Lung (tissue), 12 donors: ENCODE measurements around the gene COMMD3. TPM values are rescaled to one million over a fixed set of nuclear protein-coding genes. Genes with fewer than 3 reads are reported as not detected.

ENCODE experiments used
- ATAC-seq: fragments of 200-7000 bp; cut with Tn5 transposase; one replicate; pipeline ENCODE4 v1.9.1; 2020; ENCODE audit warnings: moderate number of reproducible peaks; ENCODE audit not compliant: insufficient read depth, low FRiP score
- DNase-seq, 3 donors: peaks; one replicate each; pipeline ENCODE4 v3.0.0-alpha.2; 2013 to 2017
- H3K27ac ChIP-seq, 2 donors: one replicate each; pipeline ENCODE4 v1.5.1; 2013; ENCODE audit warnings: mild to moderate bottlenecking in 2 of 2, moderate library complexity in 2 of 2, control low read depth in 1 of 2, inconsistent platforms in 1 of 2, low read depth in 1 of 2, low read length in 1 of 2
- H3K27me3 ChIP-seq, 3 donors: one replicate each; pipeline ENCODE4 v1.5.1; 2013; ENCODE audit warnings: low read length in 2 of 3; ENCODE audit not compliant: control insufficient read depth in 3 of 3, insufficient read depth in 3 of 3
- H3K36me3 ChIP-seq, 4 donors: one replicate each; pipeline ENCODE4 v1.5.1; 2013; ENCODE audit warnings: low read length in 4 of 4, mild to moderate bottlenecking in 1 of 4, moderate library complexity in 1 of 4; ENCODE audit not compliant: control insufficient read depth in 4 of 4, insufficient read depth in 4 of 4
- H3K4me1 ChIP-seq, 5 donors: one replicate each; pipeline ENCODE4 v1.5.1; 2013; ENCODE audit warnings: low read length in 5 of 5, mild to moderate bottlenecking in 2 of 5, moderate library complexity in 1 of 5; ENCODE audit not compliant: control insufficient read depth in 5 of 5, insufficient read depth in 5 of 5
- H3K4me3 ChIP-seq: one replicate; pipeline ENCODE4 v1.5.1; 2013; ENCODE audit warnings: mild to moderate bottlenecking, control low read depth, moderate library complexity
- H3K9ac ChIP-seq, 2 donors: one replicate each; pipeline ENCODE4 v1.5.1; 2013; ENCODE audit warnings: low read length in 2 of 2, control low read depth in 1 of 2; ENCODE audit not compliant: insufficient read depth in 1 of 2
- H3K9me3 ChIP-seq, 4 donors: one replicate each; pipeline ENCODE4 v1.5.1; 2013; ENCODE audit warnings: low read length in 3 of 4, mild to moderate bottlenecking in 1 of 4, moderate library complexity in 1 of 4; ENCODE audit not compliant: control insufficient read depth in 4 of 4, insufficient read depth in 3 of 4
- WGBS, 2 donors: extraction: QIAGEN DNeasy Blood & Tissue Kit; methylation state at CpG; one replicate each; pipeline ENCODE4 v1.1.7; 2013; 5-methylcytosine and 5-hydroxymethylcytosine counted together
- polyA plus RNA-seq, 2 donors: library from polyadenylated mRNA; stranded (reverse); fragments of 200-250 nt; gene quantifications; one replicate each; pipeline ENCODE4 v1.2.1, GENCODE V29; 2013
- total RNA-seq, 2 donors: library from RNA; depleted of rRNA in 1 of 2; stranded (reverse); fragments of >200 nt in 1 of 2; gene quantifications; one replicate each; pipeline ENCODE4 v1.2.1, GENCODE V29; 2014 to 2021
- TF ChIP-seq, protein P1 (sequence below): IDR thresholded peaks from 2 replicates; pipeline ENCODE4 v1.5.1; 2012; ENCODE audit warnings: mild to moderate bottlenecking; ENCODE audit errors: control extremely low read depth, extremely low read depth
- donor health status: control.
- donor health status: control.
- donor health status: Bipolar disorder and iron deficiency.
- donor health status: healthy.
- donor health status: DM: yes; HTN: yes; CAD: no.

Gene COMMD3
- total and polyA plus RNA-seq, 4 donors = 40.6 to 70.3 (median 56.2) TPM

DNA sequence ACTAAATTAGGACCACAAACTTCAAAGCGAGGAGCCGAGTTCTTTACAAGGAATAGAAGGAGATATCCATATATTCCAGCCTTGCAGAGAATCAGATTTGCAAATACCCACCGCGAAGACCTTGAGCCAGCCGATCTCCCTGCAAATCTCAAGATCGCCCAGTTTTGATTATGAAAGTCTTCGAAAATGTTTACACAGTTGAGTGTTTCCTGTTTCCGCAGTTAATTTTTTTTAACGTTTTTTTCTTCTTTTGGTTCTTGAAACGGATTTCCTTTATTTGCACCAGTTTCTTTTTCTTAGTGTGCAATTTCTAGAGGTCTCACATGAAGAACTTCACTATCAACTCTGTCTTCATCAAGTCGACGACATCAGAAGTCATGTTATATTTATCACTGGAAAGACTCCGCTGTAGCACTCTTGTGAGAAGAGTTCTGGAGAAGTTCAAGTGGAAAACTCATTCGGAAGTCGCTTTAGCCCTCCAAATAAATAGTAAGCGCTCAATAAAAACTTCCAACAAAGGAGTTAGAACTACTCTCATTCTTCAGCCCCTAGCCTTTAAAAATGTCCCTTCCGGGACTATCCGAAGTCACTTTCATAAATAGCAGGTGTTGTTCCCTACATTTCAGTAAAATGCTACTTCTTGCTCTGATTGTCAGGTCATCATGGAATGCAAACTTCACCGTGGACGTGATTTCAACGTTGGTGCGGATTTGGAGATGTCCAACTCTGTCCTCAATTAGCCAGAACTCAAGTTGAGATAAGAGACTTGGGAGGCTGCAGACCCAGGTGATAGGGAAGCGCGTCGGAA is 17.2 kb downstream of the COMMD3 start:
- Histone ChIP-seq H3K27ac (no peak overlapping the region), H3K4me1 (peaks cover 0 to 28% (median 0%) of the 10 kb centered on the region in 5 donors), H3K9ac (no peak overlapping the region), H3K9me3 (peaks cover 0 to 11% (median 0%) of the 10 kb centered on the region in 4 donors), H3K4me3 (no peak overlapping the region), H3K36me3 (peaks cover 2 to 16% (median 10%) of the 10 kb centered on the region in 4 donors), H3K27me3 (peaks cover 0 to 50% (median 43%) of the 10 kb centered on the region in 3 donors)
- DNase-seq (peak in 2 of 3 donors; percentile 46 to 47), ATAC-seq (no peak)
- 22 to 32% methylated on average over 25 of the region's 25 CpGs for WGBS, 2 donors
- TF ChIP-seq, protein P1, sequence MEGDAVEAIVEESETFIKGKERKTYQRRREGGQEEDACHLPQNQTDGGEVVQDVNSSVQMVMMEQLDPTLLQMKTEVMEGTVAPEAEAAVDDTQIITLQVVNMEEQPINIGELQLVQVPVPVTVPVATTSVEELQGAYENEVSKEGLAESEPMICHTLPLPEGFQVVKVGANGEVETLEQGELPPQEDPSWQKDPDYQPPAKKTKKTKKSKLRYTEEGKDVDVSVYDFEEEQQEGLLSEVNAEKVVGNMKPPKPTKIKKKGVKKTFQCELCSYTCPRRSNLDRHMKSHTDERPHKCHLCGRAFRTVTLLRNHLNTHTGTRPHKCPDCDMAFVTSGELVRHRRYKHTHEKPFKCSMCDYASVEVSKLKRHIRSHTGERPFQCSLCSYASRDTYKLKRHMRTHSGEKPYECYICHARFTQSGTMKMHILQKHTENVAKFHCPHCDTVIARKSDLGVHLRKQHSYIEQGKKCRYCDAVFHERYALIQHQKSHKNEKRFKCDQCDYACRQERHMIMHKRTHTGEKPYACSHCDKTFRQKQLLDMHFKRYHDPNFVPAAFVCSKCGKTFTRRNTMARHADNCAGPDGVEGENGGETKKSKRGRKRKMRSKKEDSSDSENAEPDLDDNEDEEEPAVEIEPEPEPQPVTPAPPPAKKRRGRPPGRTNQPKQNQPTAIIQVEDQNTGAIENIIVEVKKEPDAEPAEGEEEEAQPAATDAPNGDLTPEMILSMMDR = no peak

DNA sequence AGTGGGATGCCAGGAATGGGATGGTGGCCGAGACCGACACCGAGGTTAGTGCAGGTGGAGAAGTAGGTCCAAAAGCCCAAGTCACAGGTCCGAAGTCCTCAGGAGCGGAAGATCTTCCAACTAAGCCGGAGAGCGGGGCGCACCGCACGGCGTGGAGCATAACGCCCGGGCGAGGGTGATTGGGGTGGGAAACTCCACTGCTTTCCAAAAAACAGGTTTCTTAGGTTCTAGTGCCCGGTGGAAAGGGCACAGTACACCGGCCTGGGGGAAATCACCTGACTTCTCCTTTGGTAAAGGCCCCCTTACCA is 17.7 kb downstream of the COMMD3 start:
- TF ChIP-seq, protein P1 = no peak
- no peak overlapping the region for H3K9ac ChIP-seq
- DNase-seq = no peak
- no peak overlapping the region for H3K27ac ChIP-seq
- no peak for ATAC-seq
- peaks cover 2 to 14% (median 8%) of the 10 kb centered on the region in 4 donors for H3K36me3 ChIP-seq
- H3K27me3 ChIP-seq = peaks cover 0 to 56% (median 49%) of the 10 kb centered on the region in 3 donors
- no peak overlapping the region for H3K4me3 ChIP-seq
- peaks cover 0 to 11% (median 0%) of the 10 kb centered on the region in 4 donors for H3K9me3 ChIP-seq
- WGBS, 2 donors = 59 to 66% methylated on average over 16 of the region's 16 CpGs
- peaks cover 0 to 28% (median 0%) of the 10 kb centered on the region in 5 donors for H3K4me1 ChIP-seq

DNA sequence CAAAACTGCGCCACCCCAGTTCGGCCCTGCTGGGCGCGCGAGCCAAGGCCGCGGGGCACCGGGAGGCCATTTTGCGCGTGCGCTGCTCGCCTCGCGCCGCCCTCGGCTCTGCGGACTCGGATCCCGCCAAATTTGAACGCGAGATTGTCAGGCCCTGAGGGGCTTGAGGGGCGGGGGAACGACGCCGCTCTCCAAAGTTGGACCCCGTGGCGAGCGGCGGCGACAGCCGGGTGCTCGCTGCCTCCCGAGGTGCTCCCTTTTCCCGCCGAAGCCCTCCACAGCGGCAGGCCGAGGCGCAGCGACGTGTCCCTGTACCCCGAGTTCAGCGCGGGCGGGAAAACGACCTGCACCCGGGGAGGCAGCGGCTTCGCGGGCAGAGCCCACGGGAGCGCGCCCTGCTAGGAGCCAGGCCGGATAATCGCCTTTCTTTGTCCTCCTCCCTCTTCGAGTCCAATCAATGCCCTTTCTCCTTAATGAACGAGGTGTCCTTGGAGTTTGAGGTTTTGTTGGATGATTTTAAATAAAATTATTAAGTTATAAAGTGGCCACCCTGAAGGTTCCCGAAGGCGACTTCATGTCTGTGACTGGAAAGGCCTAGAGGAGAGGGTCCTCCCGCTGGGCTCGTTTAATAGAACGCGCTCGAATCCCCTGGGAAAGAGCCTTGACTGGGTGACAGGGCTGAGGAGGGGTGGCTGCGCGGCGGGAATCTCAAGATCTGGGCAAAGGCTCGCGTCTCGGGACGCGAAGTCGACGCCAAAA is 18.4 kb downstream of the COMMD3 start:
- H3K9ac ChIP-seq = no peak overlapping the region
- peaks cover 0 to 7% (median 4%) of the 10 kb centered on the region in 4 donors for H3K36me3 ChIP-seq
- peaks cover 0 to 63% (median 55%) of the 10 kb centered on the region in 3 donors for H3K27me3 ChIP-seq
- TF ChIP-seq, protein P1 = no peak
- peaks cover 0 to 28% (median 0%) of the 10 kb centered on the region in 5 donors for H3K4me1 ChIP-seq
- peaks cover 0 to 10% (median 0%) of the 10 kb centered on the region in 4 donors for H3K9me3 ChIP-seq
- peak overlapping the region; percentile 33 for H3K4me3 ChIP-seq
- WGBS, 2 donors = 15 to 22% methylated on average over 69 to 73 of the region's 73 CpGs
- DNase-seq (peak; percentile 67 to 70 (median 68)), ATAC-seq (no peak)
- no peak overlapping the region for H3K27ac ChIP-seq
